Measurements from ENCODE around the gene PARP3. TPM values are rescaled to one million over a fixed set of nuclear protein-coding genes. Genes with fewer than 3 reads are reported as not detected.

The PARP3 gene
- total and polyA plus RNA-seq, 9 of the 15 experiments (the other 6 are each of a cell fraction or from before 2014, with no cell fraction given), result 0.46 to 6.6 (median 4.5) TPM

DNA sequence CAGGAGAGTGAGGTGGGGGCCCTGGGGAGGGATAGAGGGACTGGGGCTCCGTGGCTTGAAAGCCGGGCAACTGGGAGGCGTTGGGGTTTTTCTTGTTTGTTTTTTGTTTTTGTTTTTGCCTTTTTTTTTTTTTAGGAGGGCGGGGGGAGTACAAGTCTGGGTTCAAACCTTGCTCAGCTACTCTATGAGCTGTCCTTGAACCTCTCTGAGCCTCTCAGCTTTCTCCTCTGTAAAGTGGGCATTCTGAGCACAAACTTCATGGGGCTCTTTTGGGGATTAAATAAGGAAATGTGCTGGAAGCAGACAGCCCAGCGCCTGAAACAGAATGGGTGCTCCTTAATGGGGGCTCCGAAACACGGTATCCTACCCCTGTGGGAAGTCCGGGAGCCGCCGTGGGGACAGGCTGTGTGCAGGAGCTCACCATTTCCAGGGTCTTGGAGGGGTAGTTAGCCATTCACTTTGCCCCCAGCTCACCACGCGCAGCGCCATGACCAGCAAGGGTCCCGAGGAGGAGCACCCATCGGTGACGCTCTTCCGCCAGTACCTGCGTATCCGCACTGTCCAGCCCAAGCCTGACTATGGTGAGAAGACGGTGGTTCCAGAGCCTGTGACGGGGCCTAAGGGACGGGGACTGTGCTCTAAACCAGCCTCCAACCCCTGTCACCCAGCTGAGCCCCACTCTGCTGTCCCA is 41.6 kb downstream of the PARP3 start (continued):
- TF ChIP-seq GTF2E2 (tag; IDR thresholded peaks at IDR 0.05), result 0 out of 2 replicates have a peak, but pooled peaks have one; percentile 12
- no peak for TF ChIP-seq NFIX (CRISPR knock-in tag; IDR thresholded peaks at IDR 0.05; ENCODE audit: low read depth)
- peak; percentile 48 for TF ChIP-seq GABPA (tag; conservative IDR thresholded peaks at IDR 0.05; ENCODE audit: low read depth)

- ChIA-PET CTCF (ENCODE audit: low intra/inter-chr PET ratio) (no interaction called here), POLR2A (interaction anchor here (0.5 to 5.2 kb wide), 4 partner anchors 9 to 73 kb away, joined by 3 to 105 read pairs (median 15); partner anchors contain the start of genes ABHD14A, ABHD14B and RPL29)
- no peak for FAIRE-seq
- H3K27ac ChIP-seq (ENCODE audit: extremely low read depth, low read depth, low read length), result peak overlapping the region; percentile 91
- H3K79me2 ChIP-seq (ENCODE audit: control insufficient read depth, insufficient read depth, low read length), result peaks cover 47% of the 10 kb centered on the region
- intact Hi-C loops (cut with micrococcal nuclease), result no loop called here
- peaks cover 35 to 68% of the 10 kb centered on the region in 2 experiments; a peak in 4 of 5 replicates for H3K4me1 ChIP-seq (replicated peaks in 1 of 2; ENCODE audit: control insufficient read depth in 2 of 2, insufficient read depth in 2 of 2, low read length in 2 of 2)
- in situ Hi-C loops (cut with MboI), result no loop called here
- no peak overlapping the region for H2AFZ ChIP-seq (ENCODE audit: low read depth, low read length)
- peaks cover 33% of the 10 kb centered on the region; the same call in 2 of the 3 replicates for H3K36me3 ChIP-seq (ENCODE audit: control insufficient read depth, insufficient read depth, low read length)
- no peak for DNase-seq (ENCODE audit: extremely low read depth in 1 of 4, low spot score in 3 of 4)
- no peaks in the 10 kb centered on the region for H3K9me1 ChIP-seq (ENCODE audit: control insufficient read depth, insufficient read depth, low read length)
- H3K27me3 ChIP-seq (ENCODE audit: control insufficient read depth in 2 of 2, insufficient read depth in 2 of 2, low read length in 2 of 2), result no peaks in the 10 kb centered on the region
- no TSS peak for BruUV-seq (replicated peaks)
- H3K4me2 ChIP-seq (ENCODE audit: insufficient read depth, low read length), result peak overlapping the region; percentile 96
- no peak for TF ChIP-seq ELK3 (CRISPR knock-in tag; IDR thresholded peaks at IDR 0.05)
- H3K9ac ChIP-seq (ENCODE audit: insufficient read depth in 1 of 2, low read depth in 2 of 2, low read length in 2 of 2), result peak overlapping the region; percentile 94 to 97
- H3K9me3 ChIP-seq (replicated peaks; ENCODE audit: control insufficient read depth, insufficient read depth, low read depth, low read length), result no peaks in the 10 kb centered on the region
- H3K4me3 ChIP-seq, result peak overlapping the region; percentile 55
- no peaks in the 10 kb centered on the region for H4K20me1 ChIP-seq (replicated peaks; ENCODE audit: control insufficient read depth, insufficient read depth, low read length)
- ATAC-seq, result no peak
These were observed 42.1 kb downstream of the PARP3 start for GRCh38 chr3:51984269-51984647.
